Measurements from ENCODE around the gene AP1G2.
A peak's percentile ranks its signal among the peaks of the same experiment; 100 is the strongest.
"Not testable (repeated sequence)": the region's sequence is repeated elsewhere in the genome, so short reads cannot be mapped to it uniquely, and the experiment has no call there.

The AP1G2 gene

GRCh38 chr14:23567186-23568020, at the start of gene AP1G2:
AP1G2 (minus strand) TSS chr14:23567791; CDS start chr14:23567314, 477 bp downstream.
- DNase-seq: peak; percentile 75

GRCh38 chr14:23615856-23616255, 48.3 kb upstream of the AP1G2 start:
- peak; percentile 73 for DNase-seq

- no peak for DNase-seq
These were observed 46.8 kb upstream of the AP1G2 start for GRCh38 chr14:23614395-23614828.

GRCh38 chr14:23613242-23614070, 45.9 kb upstream of the AP1G2 start:
- DNase-seq: no peak

- DNase-seq: no peak
These were observed 45.2 kb upstream of the AP1G2 start for GRCh38 chr14:23612802-23613201.

GRCh38 chr14:23612354-23612732, 44.8 kb upstream of the AP1G2 start:
- DNase-seq: no peak

GRCh38 chr14:23610815-23611289, 43.3 kb upstream of the AP1G2 start:
- DNase-seq: no peak

GRCh38 chr14:23610090-23610814, 42.7 kb upstream of the AP1G2 start:
- DNase-seq: no peak

- not testable (repeated sequence) for DNase-seq
These were observed 42.0 kb upstream of the AP1G2 start for GRCh38 chr14:23609411-23610089.

- DNase-seq: no peak
These were observed 41.4 kb upstream of the AP1G2 start for GRCh38 chr14:23609001-23609400.

- DNase-seq: no peak
These were observed 40.9 kb upstream of the AP1G2 start for GRCh38 chr14:23608454-23608853.

- DNase-seq: peak; percentile 42
These were observed 38.5 kb upstream of the AP1G2 start for GRCh38 chr14:23605931-23606585.

- DNase-seq: no peak
These were observed 37.1 kb upstream of the AP1G2 start for GRCh38 chr14:23604675-23605170.

- DNase-seq: no peak
These were observed 36.6 kb upstream of the AP1G2 start for GRCh38 chr14:23604148-23604547.

GRCh38 chr14:23603103-23603502, 35.5 kb upstream of the AP1G2 start:
- no peak for DNase-seq

- DNase-seq: no peak
These were observed 34.8 kb upstream of the AP1G2 start for GRCh38 chr14:23602181-23603095.

GRCh38 chr14:23601845-23602180, 34.2 kb upstream of the AP1G2 start:
- DNase-seq: no peak

GRCh38 chr14:23601424-23601823, 33.8 kb upstream of the AP1G2 start:
- DNase-seq: no peak

GRCh38 chr14:23600806-23601205, 33.2 kb upstream of the AP1G2 start:
- no peak for DNase-seq

GRCh38 chr14:23600322-23600707, 32.7 kb upstream of the AP1G2 start:
- DNase-seq: no peak

- not testable (repeated sequence) for DNase-seq
These were observed 26.6 kb upstream of the AP1G2 start for GRCh38 chr14:23594191-23594590.

Measured in MV-4-11 (cell line).